Measurements from ENCODE around the gene FAM81A.

DNA sequence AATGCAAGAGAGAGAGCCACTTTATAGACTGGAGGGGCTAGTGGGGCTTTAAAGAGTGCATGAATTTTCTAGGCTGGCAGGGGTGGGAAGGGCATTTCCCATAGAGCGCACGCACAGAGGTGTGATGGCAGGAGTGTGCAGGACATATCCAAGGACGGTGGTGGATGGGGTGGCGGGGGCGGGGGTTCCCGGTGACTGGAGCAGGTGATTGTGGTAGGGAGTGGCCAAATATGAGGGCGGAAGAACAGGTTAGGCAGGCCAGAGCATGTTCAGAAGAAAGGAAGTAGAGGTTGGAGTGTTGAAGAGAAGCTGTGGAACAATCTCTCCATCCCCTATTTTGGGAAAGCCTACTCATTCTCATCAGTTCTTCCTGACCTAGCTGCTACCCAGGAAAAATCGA, 18.1 kb downstream of the FAM81A start:
- TF ChIP-seq CTCF (IDR thresholded peaks at IDR 0.05) (no peak), POLR2A (IDR thresholded peaks at IDR 0.05) (no peak)
